ENCODE results near the gene CSRNP2. TPM values are rescaled to one million over a fixed set of nuclear protein-coding genes. Genes with fewer than 3 reads are reported as not detected.

The CSRNP2 gene
- total and polyA plus RNA-seq, 2 of the 13 experiments (the other 11 are each of a cell fraction or from before 2014, with no cell fraction given): 4.8 to 7.3 TPM

- TF ChIP-seq, protein P1, sequence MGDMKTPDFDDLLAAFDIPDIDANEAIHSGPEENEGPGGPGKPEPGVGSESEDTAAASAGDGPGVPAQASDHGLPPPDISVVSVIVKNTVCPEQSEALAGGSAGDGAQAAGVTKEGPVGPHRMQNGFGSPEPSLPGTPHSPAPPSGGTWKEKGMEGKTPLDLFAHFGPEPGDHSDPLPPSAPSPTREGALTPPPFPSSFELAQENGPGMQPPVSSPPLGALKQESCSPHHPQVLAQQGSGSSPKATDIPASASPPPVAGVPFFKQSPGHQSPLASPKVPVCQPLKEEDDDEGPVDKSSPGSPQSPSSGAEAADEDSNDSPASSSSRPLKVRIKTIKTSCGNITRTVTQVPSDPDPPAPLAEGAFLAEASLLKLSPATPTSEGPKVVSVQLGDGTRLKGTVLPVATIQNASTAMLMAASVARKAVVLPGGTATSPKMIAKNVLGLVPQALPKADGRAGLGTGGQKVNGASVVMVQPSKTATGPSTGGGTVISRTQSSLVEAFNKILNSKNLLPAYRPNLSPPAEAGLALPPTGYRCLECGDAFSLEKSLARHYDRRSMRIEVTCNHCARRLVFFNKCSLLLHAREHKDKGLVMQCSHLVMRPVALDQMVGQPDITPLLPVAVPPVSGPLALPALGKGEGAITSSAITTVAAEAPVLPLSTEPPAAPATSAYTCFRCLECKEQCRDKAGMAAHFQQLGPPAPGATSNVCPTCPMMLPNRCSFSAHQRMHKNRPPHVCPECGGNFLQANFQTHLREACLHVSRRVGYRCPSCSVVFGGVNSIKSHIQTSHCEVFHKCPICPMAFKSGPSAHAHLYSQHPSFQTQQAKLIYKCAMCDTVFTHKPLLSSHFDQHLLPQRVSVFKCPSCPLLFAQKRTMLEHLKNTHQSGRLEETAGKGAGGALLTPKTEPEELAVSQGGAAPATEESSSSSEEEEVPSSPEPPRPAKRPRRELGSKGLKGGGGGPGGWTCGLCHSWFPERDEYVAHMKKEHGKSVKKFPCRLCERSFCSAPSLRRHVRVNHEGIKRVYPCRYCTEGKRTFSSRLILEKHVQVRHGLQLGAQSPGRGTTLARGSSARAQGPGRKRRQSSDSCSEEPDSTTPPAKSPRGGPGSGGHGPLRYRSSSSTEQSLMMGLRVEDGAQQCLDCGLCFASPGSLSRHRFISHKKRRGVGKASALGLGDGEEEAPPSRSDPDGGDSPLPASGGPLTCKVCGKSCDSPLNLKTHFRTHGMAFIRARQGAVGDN (CRISPR knock-in tag; IDR thresholded peaks at IDR 0.05): no peak
- TF ChIP-seq, protein P2, sequence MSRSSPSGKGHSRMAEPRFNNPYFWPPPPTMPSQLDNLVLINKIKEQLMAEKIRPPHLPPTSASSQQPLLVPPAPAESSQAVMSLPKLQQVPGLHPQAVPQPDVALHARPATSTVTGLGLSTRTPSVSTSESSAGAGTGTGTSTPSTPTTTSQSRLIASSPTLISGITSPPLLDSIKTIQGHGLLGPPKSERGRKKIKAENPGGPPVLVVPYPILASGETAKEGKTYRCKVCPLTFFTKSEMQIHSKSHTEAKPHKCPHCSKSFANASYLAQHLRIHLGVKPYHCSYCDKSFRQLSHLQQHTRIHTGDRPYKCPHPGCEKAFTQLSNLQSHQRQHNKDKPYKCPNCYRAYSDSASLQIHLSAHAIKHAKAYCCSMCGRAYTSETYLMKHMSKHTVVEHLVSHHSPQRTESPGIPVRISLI (CRISPR knock-in tag; IDR thresholded peaks at IDR 0.05; ENCODE audit: borderline replicate concordance): no peak
- no peak for TF ChIP-seq MXD1 (CRISPR knock-in tag; IDR thresholded peaks at IDR 0.05)
Measured at GRCh38 chr12:51082561-51083125, 753 bp downstream of the CSRNP2 start (continued).

DNA sequence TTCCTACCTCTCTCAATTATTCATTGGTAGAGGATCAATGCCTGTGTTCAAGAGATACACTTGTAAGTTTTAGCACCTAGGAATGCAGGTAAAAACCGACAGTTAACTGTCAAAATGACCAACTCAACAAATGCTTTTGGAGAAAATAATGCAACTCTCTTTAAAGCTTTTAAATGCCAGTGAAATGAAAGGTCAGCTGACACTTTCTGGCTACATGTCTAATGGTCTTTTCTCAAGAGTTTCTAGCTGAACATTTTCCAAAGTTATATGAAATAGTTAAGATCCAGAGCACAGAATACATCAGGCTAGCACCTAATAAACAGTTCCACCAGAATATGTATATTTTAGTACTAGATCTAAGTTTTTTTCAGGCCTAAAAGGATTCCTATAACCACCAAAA is 2.0 kb downstream of the CSRNP2 start:
- Histone ChIP-seq H3K36me3 (replicated peaks in 1 of 2; ENCODE audit: control insufficient read depth in 1 of 2, insufficient read depth in 2 of 2, low read length in 2 of 2) (no peaks in the 10 kb centered on the region; a peak in 1 of 5 replicates), H3K27me3 (ENCODE audit: control insufficient read depth in 1 of 2, insufficient read depth in 2 of 2, low read length in 2 of 2) (no peaks in the 10 kb centered on the region; a peak in 1 of 5 replicates), H2AFZ (ENCODE audit: low read length) (no peak overlapping the region), H3K9ac (ENCODE audit: insufficient read depth, low read depth, low read length) (no peak overlapping the region), H3K4me3 (replicated peaks in 1 of 3; ENCODE audit: insufficient read depth in 1 of 3, low read depth in 2 of 3, low read length in 3 of 3) (peak overlapping the region in 1 of 3 experiments; percentile 83; a peak in 1 of 6 replicates), H3K9me3 (ENCODE audit: low read length) (no peaks in the 10 kb centered on the region), H4K20me1 (ENCODE audit: insufficient read depth, low read length) (no peaks in the 10 kb centered on the region), H3K79me2 (ENCODE audit: insufficient read depth, low read length) (peaks cover 15% of the 10 kb centered on the region), H3K27ac (ENCODE audit: extremely low read length, insufficient read depth, low read length) (no peak overlapping the region), H3K4me2 (ENCODE audit: low read depth, low read length) (0 out of 2 replicates have a peak overlapping the region, but pooled peaks have one; percentile 99), H3K4me1 (ENCODE audit: insufficient read depth, low read length) (peaks cover 21% of the 10 kb centered on the region)
- ATAC-seq: no peak
- DNase-seq (ENCODE audit: low spot score): no peak
- in situ Hi-C loops (cut with HindIII; ENCODE audit: extremely low pct_ligation_motif_present, low pct_unique_long_range_greater_than_20kb): no loop called here
- 91% methylated on average over 1 of the region's 1 CpG for WGBS (ENCODE audit: low lambda C conversion rate)
- intact Hi-C loops (cut with micrococcal nuclease; ENCODE audit: unreplicated experiment): no loop called here
- ChIA-PET CTCF (ENCODE audit: low intra/inter-chr PET ratio, low total read pairs) (no interaction called here), POLR2A (interaction anchor here (0.7 to 3.2 kb wide), 5 partner anchors 11 to 296 kb away, joined by 3 to 24 read pairs (median 4); partner anchors contain the start of gene SLC11A2)
- no peak for FAIRE-seq
- BruUV-seq (replicated peaks): no TSS peak
- TF ChIP-seq ARNT (IDR thresholded peaks at IDR 0.05) (no peak), NONO (IDR thresholded peaks at IDR 0.05) (no peak), NONO (CRISPR knock-in tag; conservative IDR thresholded peaks at IDR 0.05) (no peak), THAP9 (CRISPR knock-in tag; IDR thresholded peaks at IDR 0.05; ENCODE audit: borderline replicate concordance) (no peak), ELF4 (CRISPR knock-in tag; IDR thresholded peaks at IDR 0.05; ENCODE audit: borderline replicate concordance) (no peak), TBX3 (IDR thresholded peaks at IDR 0.05; ENCODE audit: borderline replicate concordance) (no peak), NKX3-1 (CRISPR knock-in tag; IDR thresholded peaks at IDR 0.05) (no peak)
- TF ChIP-seq, protein P3, sequence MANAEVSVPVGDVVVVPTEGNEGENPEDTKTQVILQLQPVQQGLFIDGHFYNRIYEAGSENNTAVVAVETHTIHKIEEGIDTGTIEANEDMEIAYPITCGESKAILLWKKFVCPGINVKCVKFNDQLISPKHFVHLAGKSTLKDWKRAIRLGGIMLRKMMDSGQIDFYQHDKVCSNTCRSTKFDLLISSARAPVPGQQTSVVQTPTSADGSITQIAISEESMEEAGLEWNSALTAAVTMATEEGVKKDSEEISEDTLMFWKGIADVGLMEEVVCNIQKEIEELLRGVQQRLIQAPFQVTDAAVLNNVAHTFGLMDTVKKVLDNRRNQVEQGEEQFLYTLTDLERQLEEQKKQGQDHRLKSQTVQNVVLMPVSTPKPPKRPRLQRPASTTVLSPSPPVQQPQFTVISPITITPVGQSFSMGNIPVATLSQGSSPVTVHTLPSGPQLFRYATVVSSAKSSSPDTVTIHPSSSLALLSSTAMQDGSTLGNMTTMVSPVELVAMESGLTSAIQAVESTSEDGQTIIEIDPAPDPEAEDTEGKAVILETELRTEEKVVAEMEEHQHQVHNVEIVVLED (CRISPR knock-in tag; IDR thresholded peaks at IDR 0.05; ENCODE audit: borderline replicate concordance): no peak

Data from HepG2 (cell line).